LNCAP (cell line): ENCODE results near the gene ACADSB.

ENCODE experiments used
- TF ChIP-seq, protein P1 (sequence below): fragments of 450-650 bp; IDR thresholded peaks from 2 replicates; pipeline ENCODE4 v1.5.1; 2017; ENCODE audit warnings: mild to moderate bottlenecking

Gene ACADSB

DNA sequence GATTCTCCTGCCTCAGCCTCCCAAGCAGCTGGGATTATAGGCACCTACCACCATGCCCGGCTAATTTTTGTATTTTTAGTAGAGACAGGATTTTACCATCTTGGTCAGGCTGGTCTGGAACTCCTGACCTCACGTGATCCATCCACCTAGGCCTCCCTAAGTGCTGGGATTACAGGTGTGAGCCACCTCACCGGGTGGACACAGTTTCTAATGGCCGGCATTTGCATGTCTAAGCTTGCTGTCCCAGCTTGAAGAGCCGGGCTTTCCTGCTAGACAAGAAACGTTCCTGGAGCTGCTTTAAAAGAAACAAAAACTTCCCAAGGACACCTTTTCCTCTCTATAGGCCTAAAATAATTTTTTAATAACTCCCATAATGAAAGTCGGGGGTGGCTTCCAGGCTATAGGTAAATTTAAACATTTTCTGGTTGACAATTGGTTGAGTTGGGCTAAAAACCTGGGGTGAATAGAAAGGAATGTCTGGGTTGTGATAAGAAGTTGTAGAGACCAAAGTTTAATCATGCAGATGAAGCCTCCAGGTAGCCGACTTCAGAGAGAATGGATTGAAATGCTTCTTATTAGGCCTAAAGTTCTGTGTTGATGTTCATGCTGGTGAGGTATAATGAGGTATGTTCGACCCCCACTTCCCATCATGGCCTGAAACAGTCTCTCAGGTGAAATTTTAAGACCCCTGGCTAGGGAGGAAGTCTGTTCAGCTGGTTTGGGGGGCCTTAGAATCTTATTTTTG is 8.8 kb downstream of the ACADSB start:
- TF ChIP-seq, protein P1, sequence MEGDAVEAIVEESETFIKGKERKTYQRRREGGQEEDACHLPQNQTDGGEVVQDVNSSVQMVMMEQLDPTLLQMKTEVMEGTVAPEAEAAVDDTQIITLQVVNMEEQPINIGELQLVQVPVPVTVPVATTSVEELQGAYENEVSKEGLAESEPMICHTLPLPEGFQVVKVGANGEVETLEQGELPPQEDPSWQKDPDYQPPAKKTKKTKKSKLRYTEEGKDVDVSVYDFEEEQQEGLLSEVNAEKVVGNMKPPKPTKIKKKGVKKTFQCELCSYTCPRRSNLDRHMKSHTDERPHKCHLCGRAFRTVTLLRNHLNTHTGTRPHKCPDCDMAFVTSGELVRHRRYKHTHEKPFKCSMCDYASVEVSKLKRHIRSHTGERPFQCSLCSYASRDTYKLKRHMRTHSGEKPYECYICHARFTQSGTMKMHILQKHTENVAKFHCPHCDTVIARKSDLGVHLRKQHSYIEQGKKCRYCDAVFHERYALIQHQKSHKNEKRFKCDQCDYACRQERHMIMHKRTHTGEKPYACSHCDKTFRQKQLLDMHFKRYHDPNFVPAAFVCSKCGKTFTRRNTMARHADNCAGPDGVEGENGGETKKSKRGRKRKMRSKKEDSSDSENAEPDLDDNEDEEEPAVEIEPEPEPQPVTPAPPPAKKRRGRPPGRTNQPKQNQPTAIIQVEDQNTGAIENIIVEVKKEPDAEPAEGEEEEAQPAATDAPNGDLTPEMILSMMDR, result no peak

DNA sequence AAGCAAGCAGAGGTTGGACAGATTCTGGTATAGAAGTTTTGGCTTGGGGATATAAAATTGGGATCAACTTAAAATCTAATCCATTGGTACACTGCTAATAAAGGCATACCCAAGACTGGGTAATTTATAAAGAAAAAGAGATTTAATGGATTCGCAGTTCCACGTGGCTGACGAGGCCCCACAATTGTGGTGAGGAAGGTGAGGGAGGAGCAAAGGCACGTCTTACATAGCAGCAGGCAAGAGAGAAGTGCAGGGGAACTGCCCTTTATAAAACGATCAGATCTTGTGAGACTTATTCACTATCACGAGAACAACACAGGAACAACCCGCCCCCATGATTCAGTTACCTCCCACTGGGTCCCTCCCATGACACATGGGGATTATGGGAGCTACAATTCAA is 9.7 kb downstream of the ACADSB start:
- TF ChIP-seq, protein P1, result no peak

DNA sequence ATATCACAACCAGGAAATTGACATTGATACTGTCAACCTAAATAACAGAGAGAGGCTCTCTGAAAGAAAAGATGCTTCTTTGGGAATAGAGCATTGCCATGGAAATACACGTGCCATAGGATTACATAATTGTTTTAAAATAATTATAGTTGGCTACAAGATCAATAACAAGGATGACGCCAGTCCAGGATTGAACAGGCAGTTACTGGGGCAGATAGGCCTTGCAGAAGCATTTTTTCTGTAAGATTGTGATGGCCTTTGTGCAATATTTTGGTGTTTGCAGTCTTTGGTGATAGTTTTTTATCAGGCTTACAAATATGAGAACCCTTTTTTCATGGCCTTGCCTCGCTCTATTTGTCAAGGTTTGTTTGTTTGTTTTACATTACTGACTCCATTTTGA is 10.5 kb downstream of the ACADSB start:
- TF ChIP-seq, protein P1, result no peak

DNA sequence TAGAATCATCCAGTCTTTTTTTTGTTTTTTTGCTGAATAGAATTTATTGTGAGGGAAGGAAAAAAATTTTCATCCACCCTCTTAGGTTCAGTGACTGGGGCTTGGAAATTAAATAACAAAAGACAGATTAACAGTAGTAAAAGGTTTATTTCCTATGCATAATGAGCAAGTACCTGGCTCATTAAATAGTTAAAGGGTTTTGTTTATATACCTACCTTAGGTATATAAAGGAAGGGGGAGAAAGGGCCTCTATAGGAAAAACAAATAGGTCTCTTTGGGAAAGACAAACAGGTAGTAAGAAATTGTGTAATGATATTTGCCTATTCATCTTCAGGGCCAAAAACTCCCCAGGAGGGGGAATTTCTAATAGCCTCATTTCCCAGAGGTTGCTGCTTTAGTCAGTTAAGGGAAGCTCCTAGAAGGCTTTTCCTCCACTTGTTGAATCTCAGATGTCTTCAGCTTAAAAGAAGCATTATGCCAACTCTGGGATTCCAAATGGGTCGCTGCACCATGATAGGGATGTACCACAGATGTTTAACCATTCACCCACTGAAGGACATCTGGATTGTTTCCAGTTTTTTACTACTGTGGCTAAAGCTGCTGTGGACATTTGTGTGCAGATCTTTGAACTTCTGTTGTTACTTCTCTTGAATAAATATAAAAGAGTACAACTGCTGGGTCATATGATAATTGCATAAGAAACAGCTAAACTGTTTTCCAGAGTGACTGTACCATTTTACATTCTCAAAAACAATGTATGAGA is 11.3 kb downstream of the ACADSB start:
- TF ChIP-seq, protein P1, result no peak

DNA sequence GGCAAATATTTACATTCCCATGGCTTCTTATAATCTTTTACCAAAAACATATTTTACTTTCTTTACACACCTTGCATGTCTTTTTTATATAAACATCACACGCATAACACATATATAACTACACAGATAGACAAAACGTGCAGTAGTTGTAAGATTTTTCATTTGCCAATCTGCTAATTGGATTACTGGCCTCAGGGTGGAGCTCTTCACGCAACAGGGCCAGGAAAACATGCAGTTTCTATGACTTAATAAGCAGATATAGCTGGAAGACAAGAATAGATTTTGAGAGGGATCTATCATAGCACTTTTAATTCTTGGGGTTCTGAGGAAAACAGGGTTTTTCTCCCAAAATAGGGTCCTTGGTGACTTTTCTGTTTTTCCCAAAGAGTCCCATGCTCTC is 12.7 kb downstream of the ACADSB start:
- TF ChIP-seq, protein P1, result peak; percentile 71

DNA sequence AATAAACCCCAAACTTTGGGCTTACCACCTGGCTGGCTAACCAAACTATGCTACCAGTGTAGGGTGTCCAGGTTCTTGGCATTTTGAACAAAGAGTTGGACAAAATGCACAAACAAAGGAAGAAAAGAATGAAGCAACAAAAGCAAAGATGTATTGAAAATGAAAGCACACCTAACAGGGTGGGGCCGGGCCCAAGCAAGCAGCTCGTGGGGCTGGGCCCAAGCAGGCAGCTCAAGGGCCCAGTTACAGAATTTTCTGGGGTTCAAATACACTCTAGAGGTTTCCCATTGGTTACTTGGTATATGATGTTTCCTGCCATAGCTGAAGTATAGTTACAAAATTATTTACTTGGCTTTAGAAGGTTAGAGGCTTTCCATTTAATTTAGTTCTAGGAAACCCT is 15.7 kb downstream of the ACADSB start:
- TF ChIP-seq, protein P1, result no peak

DNA sequence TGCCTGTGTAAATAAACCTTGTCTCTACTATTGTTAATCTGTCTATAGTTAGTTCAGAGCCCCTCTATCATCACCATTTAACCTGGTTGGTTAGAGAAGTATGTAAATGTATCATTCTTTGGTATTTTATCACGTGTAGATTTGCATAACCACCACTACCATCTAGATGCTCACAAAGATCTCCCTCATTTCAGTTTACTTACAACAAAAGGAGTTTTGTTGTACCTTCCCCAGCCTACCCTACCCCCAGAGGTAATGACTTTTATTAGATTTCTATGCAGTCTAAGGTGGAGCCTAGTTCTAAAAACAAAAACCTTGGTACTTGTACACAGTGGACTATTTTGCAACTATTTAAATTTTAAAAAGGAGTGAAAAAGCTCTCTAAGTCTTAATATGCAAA is 17.5 kb downstream of the ACADSB start:
- TF ChIP-seq, protein P1, result no peak
